LNCAP (cell line): Measurements from ENCODE around the gene NTRK1.
A peak's percentile ranks its signal among the peaks of the same experiment; 100 is the strongest.

Experiments
- CTCF ChIP-seq: fragments of 450-650 bp; IDR thresholded peaks from 2 replicates; pipeline ENCODE4 v1.5.1; 2017; ENCODE audit warnings: mild to moderate bottlenecking

The NTRK1 gene

DNA sequence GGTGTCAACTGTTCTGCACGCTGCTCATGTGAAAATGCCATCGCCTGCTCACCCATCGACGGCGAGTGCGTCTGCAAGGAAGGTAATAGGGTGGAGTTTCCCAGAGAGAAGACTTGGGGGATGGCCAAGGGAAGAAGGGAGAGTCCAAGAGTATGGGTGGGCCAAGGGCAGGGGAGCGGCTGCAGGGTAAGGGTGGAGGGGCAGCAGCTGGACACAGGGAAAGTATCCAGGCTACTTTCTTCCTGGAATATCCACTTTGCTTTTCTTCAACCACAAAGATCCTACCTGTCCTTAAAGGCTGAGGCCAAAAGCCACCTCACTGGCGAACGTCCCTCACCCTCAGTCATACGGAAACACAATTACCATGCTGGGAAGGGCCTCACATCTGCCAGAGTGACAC is 48.3 kb downstream of the NTRK1 start:
- TF ChIP-seq CTCF, result no peak

GRCh38 chr1:156909671-156910070 is 49.0 kb downstream of the NTRK1 start:
- TF ChIP-seq CTCF, result no peak

- peak; percentile 100 for TF ChIP-seq CTCF
These were observed 49.7 kb downstream of the NTRK1 start for GRCh38 chr1:156910309-156910782.

DNA sequence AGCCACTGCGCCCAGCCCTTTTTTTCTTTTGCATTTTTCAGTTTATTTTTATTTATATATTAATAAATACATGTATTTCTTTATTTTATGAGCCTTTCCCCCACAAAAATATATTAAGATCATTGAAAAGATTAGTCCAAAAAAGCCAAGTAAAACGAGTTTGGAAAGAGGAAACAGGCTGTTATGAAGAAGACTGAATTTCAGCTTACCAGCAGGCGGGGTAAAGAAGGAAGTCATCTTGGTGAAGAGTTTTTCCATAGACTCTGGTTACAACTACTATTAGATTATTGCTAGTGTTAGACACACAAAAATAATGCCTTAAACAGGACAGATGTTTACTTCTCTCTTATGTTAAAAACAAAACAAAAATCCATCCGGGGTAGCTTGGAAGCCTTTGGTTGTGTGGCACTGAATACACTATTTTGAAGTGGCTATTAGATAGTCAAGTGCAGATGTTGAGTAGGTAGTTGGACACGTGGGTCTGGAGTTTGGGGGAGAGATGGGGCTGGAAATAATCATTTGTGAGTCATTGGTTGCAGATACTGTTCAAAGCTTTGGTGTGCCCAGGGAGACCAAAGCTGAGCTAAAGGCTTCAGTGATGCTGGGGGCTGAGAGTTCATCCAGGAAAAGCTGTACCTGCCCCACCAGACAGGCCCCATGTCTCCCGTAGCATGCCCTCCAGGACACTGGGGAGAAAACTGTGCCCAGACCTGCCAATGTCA is 51.1 kb downstream of the NTRK1 start:
- TF ChIP-seq CTCF, result no peak

- TF ChIP-seq CTCF, result no peak
These were observed 51.6 kb downstream of the NTRK1 start for GRCh38 chr1:156912310-156912709.

DNA sequence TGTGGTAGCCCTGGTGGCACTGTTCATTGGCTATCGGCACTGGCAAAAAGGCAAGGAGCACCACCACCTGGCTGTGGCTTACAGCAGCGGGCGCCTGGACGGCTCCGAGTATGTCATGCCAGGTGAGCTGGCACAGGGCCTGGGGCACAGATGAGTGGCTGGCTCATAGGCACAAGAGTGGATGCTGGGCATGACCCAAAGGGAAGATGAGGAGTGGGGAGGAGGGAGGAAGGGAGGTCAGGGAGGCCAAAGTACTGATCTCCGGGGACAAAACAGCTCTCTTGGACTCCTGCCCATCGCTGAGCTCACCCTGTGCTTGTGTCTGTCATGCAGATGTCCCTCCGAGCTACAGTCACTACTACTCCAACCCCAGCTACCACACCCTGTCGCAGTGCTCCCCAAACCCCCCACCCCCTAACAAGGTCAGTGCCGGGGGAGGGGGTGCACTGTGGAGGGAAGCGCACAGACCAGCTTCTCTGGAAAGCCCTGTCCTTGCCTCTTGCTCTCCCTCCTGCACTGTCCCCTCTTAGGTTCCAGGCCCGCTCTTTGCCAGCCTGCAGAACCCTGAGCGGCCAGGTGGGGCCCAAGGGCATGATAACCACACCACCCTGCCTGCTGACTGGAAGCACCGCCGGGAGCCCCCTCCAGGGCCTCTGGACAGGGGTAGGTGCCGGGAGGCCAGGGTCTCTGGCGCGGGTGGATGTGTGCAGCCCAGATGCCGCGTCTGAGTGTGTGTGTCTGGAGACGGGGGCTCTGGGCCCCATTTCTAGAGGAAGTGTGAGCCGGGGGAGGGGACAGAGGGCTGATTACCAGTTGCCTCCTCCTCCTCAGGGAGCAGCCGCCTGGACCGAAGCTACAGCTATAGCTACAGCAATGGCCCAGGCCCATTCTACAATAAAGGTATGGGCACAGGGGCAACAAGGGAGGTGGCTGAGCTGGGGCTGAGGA is 52.5 kb downstream of the NTRK1 start:
- no peak for TF ChIP-seq CTCF

DNA sequence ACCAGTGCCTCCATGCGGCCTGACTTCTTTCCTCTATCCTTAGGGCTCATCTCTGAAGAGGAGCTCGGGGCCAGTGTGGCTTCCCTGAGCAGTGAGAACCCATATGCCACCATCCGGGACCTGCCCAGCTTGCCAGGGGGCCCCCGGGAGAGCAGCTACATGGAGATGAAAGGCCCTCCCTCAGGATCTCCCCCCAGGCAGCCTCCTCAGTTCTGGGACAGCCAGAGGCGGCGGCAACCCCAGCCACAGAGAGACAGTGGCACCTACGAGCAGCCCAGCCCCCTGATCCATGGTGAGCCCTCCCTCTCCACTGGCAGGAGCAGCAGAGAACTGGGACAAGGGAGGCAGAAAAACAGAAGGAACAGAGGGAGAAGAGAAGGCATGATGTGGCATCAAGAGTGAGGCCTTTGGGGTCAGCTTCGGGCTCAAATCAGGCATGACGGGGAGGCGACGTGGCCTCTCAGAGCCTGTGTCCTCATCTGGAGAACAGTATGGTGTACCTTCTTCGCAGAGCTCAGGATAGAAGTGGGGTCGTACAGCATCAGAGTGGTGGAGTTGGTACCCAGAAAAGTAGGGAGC is 53.2 kb downstream of the NTRK1 start:
- TF ChIP-seq CTCF, result no peak
